Epithelial cell of esophagus (primary cell): ENCODE results near the gene PDGFC.
A peak's percentile ranks its signal among the peaks of the same experiment; 100 is the strongest.

Source experiments
- DNase-seq: peaks from one replicate; pipeline ENCODE4 v3.0.0; 2010; ENCODE audit warnings: low read depth
- H3K4me3 ChIP-seq: 2 replicates; pipeline ENCODE4 v1.5.1; 2011; ENCODE audit warnings: mild to moderate bottlenecking, low read length, control low read depth
- CTCF ChIP-seq: IDR thresholded peaks from 2 replicates; pipeline ENCODE4 v1.5.1; 2011; ENCODE audit warnings: low read depth, mild to moderate bottlenecking, low read length, control low read depth, inconsistent platforms; ENCODE audit not compliant: insufficient read depth; ENCODE audit errors: missing control alignments

The PDGFC gene

DNA sequence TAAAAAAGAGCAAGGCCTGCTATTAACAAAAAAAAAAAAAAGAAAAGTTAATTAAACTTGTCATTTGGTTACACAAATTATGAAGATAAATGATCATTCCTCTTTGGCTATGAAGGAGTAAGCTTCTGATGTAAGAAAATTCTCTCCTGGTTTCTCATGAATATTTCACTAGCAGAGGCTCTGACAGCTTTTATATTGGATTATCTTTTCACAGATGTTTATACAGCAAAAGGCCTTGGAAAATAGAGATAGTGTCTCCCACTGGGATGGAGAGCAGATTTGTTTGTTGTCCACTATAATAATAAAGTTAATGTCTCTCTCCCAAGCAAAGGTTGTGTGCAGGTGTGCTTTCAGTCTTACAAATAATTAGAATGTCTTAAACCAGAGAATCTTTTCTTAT, 40.7 kb upstream of the PDGFC start:
- no peak for DNase-seq
- no peak for TF ChIP-seq CTCF
- no peak overlapping the region for H3K4me3 ChIP-seq

DNA sequence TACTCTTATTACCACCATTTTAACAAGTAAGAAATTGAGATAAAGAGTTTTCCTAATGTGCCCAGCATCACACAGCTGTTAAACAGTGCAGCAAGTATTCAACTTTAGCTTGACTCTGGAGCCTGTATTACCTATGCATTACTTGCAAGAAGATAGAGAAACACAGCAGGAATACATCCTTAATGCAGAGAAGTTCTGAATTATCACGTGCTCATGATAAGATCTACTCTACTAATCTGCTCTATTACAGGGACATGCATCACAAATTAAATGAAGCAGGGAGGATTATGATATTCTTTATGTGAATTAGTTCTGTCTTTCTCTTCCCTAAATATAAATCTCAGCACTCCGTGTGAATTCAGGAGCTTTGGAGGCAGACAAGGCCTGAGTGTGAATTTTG, 39.0 kb upstream of the PDGFC start:
- no peak for DNase-seq
- TF ChIP-seq CTCF, result no peak
- no peak overlapping the region for H3K4me3 ChIP-seq

DNA sequence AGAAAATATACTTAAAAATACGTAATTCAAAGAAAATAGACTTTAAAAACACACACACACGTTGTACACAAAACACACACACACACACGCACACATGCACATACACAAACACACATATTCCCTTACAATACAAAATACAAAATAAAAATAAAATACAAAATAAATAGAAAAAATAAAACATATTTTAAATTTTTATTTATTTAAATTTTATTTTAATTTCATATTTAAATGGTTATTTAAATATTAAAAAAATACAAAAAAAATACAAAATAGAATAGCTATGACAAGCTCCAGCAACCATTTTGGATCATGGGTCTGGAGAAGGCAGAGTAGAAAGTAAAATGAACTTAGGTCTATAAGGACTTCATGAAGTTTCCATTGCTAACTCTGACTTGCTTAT, 34.2 kb upstream of the PDGFC start:
- TF ChIP-seq CTCF, result no peak
- no peak overlapping the region for H3K4me3 ChIP-seq
- no peak for DNase-seq

DNA sequence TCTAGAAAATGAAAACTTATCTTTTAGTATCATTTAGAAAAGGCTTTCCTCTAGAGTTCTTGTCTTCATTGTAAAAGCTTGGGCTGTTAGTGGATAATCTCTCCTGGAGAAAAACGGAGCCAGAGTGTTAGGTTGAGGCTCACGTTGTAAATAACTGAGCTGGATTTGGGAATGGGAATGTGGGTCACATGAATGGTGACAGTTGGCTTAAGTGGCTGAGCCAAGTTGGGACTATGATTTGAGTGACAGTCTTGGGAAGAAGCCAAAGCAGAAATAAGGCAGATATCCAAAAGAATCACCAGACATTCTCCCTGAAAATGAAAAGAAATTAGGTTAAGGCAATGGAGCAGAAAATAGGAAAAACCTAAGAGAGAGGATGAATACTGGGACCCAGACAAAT, 33.6 kb upstream of the PDGFC start:
- TF ChIP-seq CTCF, result no peak
- no peak overlapping the region for H3K4me3 ChIP-seq
- no peak for DNase-seq

DNA sequence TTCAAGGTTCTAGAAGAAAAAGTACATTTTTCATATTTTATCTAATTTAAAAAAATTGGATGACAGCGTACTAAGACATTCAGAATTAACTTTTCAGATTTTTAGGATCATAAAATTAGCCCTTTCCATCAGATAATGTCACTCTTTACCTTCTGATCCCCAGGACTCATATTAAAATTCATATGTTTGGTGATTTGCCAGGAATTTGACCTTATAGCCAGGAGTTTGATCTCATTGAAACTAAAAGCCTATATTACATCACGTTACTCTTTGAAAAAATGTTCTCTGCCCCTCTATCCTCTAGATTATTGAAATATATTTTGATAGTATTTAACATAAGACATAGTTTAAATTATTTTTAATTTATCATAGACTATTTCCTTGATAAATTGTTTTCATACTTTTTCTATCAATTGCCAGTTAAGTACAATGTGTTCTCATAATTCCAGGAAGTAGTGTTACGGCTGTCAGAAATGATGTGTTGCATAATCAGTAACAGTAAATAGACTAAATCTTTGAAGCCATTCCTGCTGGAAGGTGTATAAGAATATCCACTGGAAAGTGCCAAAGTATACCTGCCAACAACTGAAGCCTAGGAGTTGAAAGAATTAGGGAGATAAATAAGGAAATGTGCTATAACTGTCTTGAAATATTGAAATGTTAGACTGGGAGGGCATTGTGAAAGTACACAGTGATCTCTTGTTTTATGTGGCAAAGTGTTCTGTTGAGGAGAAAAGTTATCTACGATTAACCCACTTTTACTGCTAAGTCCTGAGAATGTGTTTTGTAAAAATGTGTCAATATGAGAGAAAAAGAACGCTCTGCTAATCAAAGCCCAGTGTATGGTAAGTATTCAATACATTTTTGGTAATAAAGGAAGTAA, 32.9 kb upstream of the PDGFC start:
- TF ChIP-seq CTCF, result no peak
- no peak overlapping the region for H3K4me3 ChIP-seq
- peak; percentile 61 for DNase-seq

GRCh38 chr4:156999175-156999517, 27.5 kb upstream of the PDGFC start:
- no peak for TF ChIP-seq CTCF

More at GRCh38 chr4:156999175-156999517, 27.5 kb upstream of the PDGFC start:
- no peak overlapping the region for H3K4me3 ChIP-seq
- peak; percentile 96 for DNase-seq
